ENCODE data around the gene ANO10.
"Not testable (repeated sequence)": the region's sequence is repeated elsewhere in the genome, so short reads cannot be mapped to it uniquely, and the experiment has no call there.

ANO10 gene

DNA sequence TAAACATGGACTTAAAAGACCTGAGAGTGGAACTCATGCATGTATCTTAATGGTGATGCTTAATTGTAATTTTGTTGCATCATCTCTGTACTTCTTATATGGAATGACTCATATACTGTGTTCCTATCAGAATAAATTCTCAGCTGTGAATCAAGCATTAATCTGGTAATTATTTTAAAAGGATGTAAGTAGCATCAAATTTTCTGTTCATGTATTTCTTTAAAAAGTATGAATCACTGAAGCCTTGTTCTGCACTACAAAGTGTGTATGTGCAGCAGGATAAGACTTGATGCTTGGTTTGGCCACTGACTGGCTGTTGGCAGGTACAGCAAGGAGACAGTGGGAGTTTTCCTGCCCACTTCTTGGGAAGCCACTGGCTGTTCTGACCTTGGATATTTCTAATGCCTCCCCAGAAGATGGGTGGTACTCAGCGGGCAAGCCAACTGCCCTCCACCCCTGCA lies 123.9 kb downstream of the ANO10 start:
- Histone ChIP-seq H3K4me1 (ENCODE audit: control insufficient read depth, insufficient read depth, low read length) (no peaks in the 10 kb centered on the region), H3K36me3 (ENCODE audit: control insufficient read depth, insufficient read depth, low read length) (no peaks in the 10 kb centered on the region), H3K27me3 (ENCODE audit: control insufficient read depth, insufficient read depth, low read length) (no peaks in the 10 kb centered on the region), H3K27ac (ENCODE audit: low read length) (no peak overlapping the region), H3K4me3 (ENCODE audit: low read length) (no peak overlapping the region), H3K9me3 (ENCODE audit: control insufficient read depth, insufficient read depth, low read length) (no peaks in the 10 kb centered on the region)
- DNase-seq (ENCODE audit: low read depth, low spot score), result no peak
- WGBS (ENCODE audit: insufficient coverage, insufficient read length), result no CpG with 5 or more reads among the region's 1 CpG

DNA sequence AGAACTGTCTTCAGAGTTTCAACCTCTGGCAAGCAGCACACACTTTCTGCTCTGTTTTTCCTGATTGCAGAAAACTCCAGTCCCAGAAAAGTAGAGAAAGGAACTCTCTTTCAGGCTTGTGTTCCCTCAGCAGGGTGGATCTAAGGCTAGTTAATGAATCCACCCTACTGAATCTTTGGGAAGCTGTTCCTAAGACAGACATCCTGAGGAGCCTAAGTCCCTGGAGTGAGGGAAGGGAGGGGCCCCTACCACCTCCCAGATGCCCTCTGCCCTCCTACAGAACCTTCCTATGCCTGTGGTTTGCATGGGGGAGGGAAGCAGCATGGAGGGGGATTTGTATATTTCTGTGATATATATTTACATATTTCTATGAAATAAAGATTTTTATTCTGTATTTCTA lies 124.4 kb downstream of the ANO10 start:
- H3K4me1 ChIP-seq (ENCODE audit: control insufficient read depth, insufficient read depth, low read length), result no peaks in the 10 kb centered on the region
- no peak overlapping the region for H3K4me3 ChIP-seq (ENCODE audit: low read length)
- H3K9me3 ChIP-seq (ENCODE audit: control insufficient read depth, insufficient read depth, low read length), result no peaks in the 10 kb centered on the region
- H3K27me3 ChIP-seq (ENCODE audit: control insufficient read depth, insufficient read depth, low read length), result no peaks in the 10 kb centered on the region
- H3K27ac ChIP-seq (ENCODE audit: low read length), result no peak overlapping the region
- H3K36me3 ChIP-seq (ENCODE audit: control insufficient read depth, insufficient read depth, low read length), result no peaks in the 10 kb centered on the region
- no peak for DNase-seq (ENCODE audit: low read depth, low spot score)

DNA sequence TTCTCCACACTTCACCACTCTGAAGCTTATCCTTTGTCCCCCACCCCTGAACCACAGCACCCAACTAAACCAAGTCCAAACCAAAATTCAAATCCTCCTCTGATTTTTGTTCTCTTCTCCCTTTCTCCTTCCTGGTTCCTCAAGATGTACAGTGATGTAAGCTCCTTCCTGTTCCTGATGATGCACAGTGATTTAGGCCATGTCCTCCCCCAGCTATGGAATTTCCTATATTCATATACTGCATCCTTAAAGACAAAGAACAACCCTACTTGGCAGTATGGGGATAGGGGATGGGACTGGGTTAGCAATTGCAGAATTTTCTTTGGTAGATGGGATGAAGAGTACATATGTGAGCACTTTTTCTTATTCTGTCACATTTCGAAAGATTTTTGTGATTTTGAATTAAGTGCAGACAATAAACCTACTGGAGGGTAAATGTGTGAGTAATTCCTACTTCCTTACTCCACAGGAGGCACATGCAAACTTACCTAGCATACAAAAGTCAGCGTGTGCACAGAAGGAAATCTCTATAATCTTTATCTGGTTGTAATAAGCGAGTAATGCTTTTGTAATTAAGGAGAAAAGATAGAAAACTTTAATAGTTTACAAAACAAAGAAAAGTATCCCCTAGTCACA lies 125.0 kb downstream of the ANO10 start:
- Histone ChIP-seq H3K27me3 (ENCODE audit: control insufficient read depth, insufficient read depth, low read length) (no peaks in the 10 kb centered on the region), H3K4me3 (ENCODE audit: low read length) (no peak overlapping the region), H3K4me1 (ENCODE audit: control insufficient read depth, insufficient read depth, low read length) (no peaks in the 10 kb centered on the region), H3K36me3 (ENCODE audit: control insufficient read depth, insufficient read depth, low read length) (no peaks in the 10 kb centered on the region), H3K9me3 (ENCODE audit: control insufficient read depth, insufficient read depth, low read length) (no peaks in the 10 kb centered on the region), H3K27ac (ENCODE audit: low read length) (no peak overlapping the region)
- no CpG with 5 or more reads among the region's 3 CpGs for WGBS (ENCODE audit: insufficient coverage, insufficient read length)
- no peak for DNase-seq (ENCODE audit: low read depth, low spot score)

DNA sequence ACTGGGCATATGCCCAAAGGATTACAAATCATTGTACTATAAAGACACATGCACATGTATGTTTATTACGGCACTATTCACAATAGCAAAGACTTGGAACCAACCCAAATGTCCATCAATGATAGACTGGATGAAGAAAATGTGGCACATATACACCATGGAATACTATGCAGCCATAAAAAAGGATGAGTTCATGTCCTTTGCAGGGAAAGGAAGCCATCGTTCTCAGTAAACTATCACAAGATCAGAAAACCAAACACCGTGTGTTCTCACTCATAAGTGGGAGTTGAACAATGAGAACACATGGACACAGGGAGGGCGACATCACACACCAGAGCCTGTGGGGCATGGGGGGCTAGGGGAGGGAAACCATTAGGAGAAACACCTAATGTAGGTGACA lies 128.9 kb downstream of the ANO10 start:
- H3K9me3 ChIP-seq (ENCODE audit: control insufficient read depth, insufficient read depth, low read length); H3K4me3 ChIP-seq (ENCODE audit: low read length); H3K27me3 ChIP-seq (ENCODE audit: control insufficient read depth, insufficient read depth, low read length); DNase-seq (ENCODE audit: low read depth, low spot score); H3K36me3 ChIP-seq (ENCODE audit: control insufficient read depth, insufficient read depth, low read length); H3K4me1 ChIP-seq (ENCODE audit: control insufficient read depth, insufficient read depth, low read length); H3K27ac ChIP-seq (ENCODE audit: low read length): not testable (repeated sequence)
- WGBS (ENCODE audit: insufficient coverage, insufficient read length), result no CpG with 5 or more reads among the region's 4 CpGs

DNA sequence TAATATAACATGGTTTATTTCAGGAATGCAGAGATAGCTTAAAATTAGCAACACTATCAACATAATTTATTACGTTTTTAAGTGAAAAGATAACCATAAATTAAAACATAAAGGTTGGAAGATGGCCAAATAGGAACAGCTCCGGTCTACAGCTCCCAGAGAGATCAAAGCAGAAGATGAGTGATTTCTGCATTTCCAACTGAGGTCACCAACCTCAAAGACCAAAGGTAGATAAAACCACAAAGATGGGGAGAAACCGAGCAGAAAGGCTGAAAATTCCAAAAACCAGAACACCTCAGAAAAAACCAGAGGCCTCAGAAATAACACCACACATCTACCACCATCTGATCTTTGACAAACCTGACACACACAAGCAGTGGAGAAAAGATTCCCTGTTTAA lies 130.0 kb downstream of the ANO10 start:
- H3K27me3 ChIP-seq (ENCODE audit: control insufficient read depth, insufficient read depth, low read length); H3K27ac ChIP-seq (ENCODE audit: low read length); H3K4me1 ChIP-seq (ENCODE audit: control insufficient read depth, insufficient read depth, low read length); DNase-seq (ENCODE audit: low read depth, low spot score); H3K36me3 ChIP-seq (ENCODE audit: control insufficient read depth, insufficient read depth, low read length); H3K4me3 ChIP-seq (ENCODE audit: low read length); H3K9me3 ChIP-seq (ENCODE audit: control insufficient read depth, insufficient read depth, low read length): not testable (repeated sequence)
- no CpG with 5 or more reads among the region's 3 CpGs for WGBS (ENCODE audit: insufficient coverage, insufficient read length)

DNA sequence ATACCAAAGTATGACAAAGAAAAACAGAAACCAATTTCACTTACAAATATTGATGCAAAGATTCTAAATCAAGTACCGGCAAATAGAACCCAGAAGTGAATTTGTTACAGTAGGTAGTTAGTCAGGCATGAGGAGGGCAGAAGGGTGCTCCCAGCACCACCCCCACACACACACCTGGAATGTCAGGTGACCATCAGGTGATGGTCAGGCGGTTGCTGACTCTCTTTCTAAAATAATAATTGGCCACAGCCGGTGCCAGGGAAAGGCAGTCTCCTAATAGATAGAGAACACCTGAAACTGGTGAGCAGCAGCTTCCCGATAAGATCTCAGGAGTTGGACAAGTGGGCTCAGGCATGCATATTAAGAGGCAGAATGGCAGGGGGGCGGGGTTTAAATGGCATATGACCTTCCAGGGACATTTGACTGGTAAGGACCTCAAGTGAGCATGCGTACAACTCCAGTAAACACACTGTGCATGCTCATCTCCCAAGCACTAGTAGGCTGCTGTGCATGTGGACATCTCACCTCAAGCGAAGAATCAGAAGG lies 131.1 kb downstream of the ANO10 start:
- H3K4me1 ChIP-seq (ENCODE audit: control insufficient read depth, insufficient read depth, low read length), result no peaks in the 10 kb centered on the region
- H3K4me3 ChIP-seq (ENCODE audit: low read length), result no peak overlapping the region
- H3K27me3 ChIP-seq (ENCODE audit: control insufficient read depth, insufficient read depth, low read length), result no peaks in the 10 kb centered on the region
- WGBS (ENCODE audit: insufficient coverage, insufficient read length), result no CpG with 5 or more reads among the region's 7 CpGs
- DNase-seq (ENCODE audit: low read depth, low spot score), result no peak
- H3K9me3 ChIP-seq (ENCODE audit: control insufficient read depth, insufficient read depth, low read length), result no peaks in the 10 kb centered on the region
- no peak overlapping the region for H3K27ac ChIP-seq (ENCODE audit: low read length)
- no peaks in the 10 kb centered on the region for H3K36me3 ChIP-seq (ENCODE audit: control insufficient read depth, insufficient read depth, low read length)

DNA sequence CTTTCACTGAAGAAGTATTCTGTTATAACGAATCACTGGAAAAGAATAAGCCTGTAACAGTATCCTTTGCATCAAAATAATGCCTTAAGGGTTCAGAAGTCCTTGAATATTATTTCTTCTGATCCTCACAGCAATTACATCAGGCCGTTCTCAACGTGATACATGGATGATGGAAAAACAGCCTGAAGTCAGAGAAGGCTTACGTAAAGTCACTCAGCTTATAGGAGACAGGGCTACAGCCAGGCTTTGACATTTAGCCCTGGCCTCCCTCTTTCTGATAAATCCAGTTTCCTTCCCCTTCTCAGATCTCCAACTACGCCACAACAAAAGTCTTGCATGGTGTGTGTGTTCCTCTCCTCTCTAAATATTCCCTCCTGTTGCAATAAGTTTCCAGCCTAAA lies 131.9 kb downstream of the ANO10 start:
- H3K27me3 ChIP-seq (ENCODE audit: control insufficient read depth, insufficient read depth, low read length), result no peaks in the 10 kb centered on the region
- no peaks in the 10 kb centered on the region; the same call in 1 of the 2 replicates for H3K36me3 ChIP-seq (ENCODE audit: control insufficient read depth, insufficient read depth, low read length)
- H3K27ac ChIP-seq (ENCODE audit: low read length), result no peak overlapping the region
- H3K4me3 ChIP-seq (ENCODE audit: low read length), result no peak overlapping the region
- no peaks in the 10 kb centered on the region; the same call in 1 of the 2 replicates for H3K4me1 ChIP-seq (ENCODE audit: control insufficient read depth, insufficient read depth, low read length)
- no peak for DNase-seq (ENCODE audit: low read depth, low spot score)
- H3K9me3 ChIP-seq (ENCODE audit: control insufficient read depth, insufficient read depth, low read length), result no peaks in the 10 kb centered on the region
- WGBS (ENCODE audit: insufficient coverage, insufficient read length), result 100% methylated on average over 1 of the region's 5 CpGs

DNA sequence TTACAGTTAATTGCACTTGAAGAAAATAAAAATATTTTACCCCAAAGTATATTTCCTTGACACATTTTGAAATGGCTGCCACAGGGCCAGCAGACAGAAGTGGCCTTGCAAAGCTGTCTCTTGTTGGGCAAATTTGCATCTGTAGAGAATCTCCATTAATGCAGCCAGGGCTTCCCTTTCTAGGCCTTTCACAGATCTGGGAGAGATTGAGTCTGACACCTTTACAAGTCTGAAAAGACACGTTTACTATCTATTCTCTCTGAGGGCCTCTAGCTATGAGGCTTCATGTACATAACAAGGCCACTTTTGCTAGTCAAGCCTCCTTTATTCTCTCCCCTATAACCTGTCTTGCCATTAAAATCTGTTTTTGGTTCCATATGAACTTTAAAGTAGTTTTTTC lies 135.9 kb downstream of the ANO10 start:
- WGBS (ENCODE audit: insufficient coverage, insufficient read length), result no CpG with 5 or more reads among the region's 1 CpG
- DNase-seq (ENCODE audit: low read depth, low spot score), result no peak

DNA sequence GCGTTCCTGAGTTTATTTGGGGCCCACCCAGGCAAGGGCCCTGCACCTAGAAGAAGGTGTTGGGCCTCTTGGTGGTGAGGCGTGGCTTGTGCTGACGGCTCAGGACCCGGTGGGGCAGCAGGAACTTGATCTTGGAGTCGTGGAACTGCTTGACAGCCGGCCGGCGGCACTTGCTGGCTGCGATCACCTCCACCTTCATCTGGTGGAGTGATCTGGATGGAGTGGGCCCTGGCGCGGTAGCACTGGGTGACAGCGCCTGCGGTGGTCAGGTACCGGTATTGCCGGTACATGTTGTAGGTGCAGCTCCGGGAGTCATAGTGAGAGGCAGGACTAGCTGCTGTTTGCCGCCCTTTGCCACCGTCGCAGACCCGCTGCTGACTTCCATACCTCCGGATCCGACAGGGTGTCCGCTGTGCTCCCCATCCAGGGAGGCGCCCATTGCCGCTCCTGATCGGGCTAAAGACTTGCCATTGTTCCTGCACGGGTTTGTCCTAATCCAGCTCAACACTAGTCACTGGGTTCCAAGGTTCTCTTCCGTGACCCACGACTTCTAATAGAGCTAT lies 136.8 kb downstream of the ANO10 start:
- Histone ChIP-seq H3K4me1 (ENCODE audit: control insufficient read depth, insufficient read depth, low read length) (peaks cover 2% of the 10 kb centered on the region; the same call in 1 of the 2 replicates), H3K9me3 (ENCODE audit: control insufficient read depth, insufficient read depth, low read length) (no peaks in the 10 kb centered on the region), H3K4me3 (ENCODE audit: low read length) (no peak overlapping the region), H3K27me3 (ENCODE audit: control insufficient read depth, insufficient read depth, low read length) (peaks cover 3% of the 10 kb centered on the region), H3K36me3 (ENCODE audit: control insufficient read depth, insufficient read depth, low read length) (no peaks in the 10 kb centered on the region; the same call in 1 of the 2 replicates), H3K27ac (ENCODE audit: low read length) (no peak overlapping the region)
- DNase-seq (ENCODE audit: low read depth, low spot score), result no peak
- WGBS (ENCODE audit: insufficient coverage, insufficient read length), result no CpG with 5 or more reads among the region's 29 CpGs

More for the DNA sequence above, 135.9 kb downstream of the ANO10 start:
- no peaks in the 10 kb centered on the region; the same call in 1 of the 2 replicates for H3K36me3 ChIP-seq (ENCODE audit: control insufficient read depth, insufficient read depth, low read length)
- H3K9me3 ChIP-seq (ENCODE audit: control insufficient read depth, insufficient read depth, low read length), result no peaks in the 10 kb centered on the region
- no peaks in the 10 kb centered on the region; the same call in 1 of the 2 replicates for H3K4me1 ChIP-seq (ENCODE audit: control insufficient read depth, insufficient read depth, low read length)
- no peak overlapping the region for H3K27ac ChIP-seq (ENCODE audit: low read length)
- no peak overlapping the region for H3K4me3 ChIP-seq (ENCODE audit: low read length)
- no peaks in the 10 kb centered on the region for H3K27me3 ChIP-seq (ENCODE audit: control insufficient read depth, insufficient read depth, low read length)

DNA sequence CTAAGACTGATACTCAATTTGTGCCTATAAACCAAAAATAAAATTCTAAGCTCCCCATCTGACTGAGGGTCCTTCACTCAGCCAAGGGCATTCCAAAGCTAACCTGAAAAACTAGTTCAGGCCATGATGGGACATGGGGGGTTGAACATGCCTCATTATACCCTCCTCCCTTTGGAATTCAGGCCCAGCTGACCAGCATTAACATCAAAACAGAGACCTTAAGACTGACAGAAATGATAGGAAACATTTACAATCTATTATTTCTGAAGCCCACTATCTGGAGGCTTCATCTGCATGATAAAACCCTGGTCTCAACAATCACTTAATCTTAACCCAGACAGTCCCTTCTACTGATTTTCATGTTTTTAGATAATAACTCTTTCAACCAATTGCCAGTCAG lies 140.4 kb downstream of the ANO10 start:
- Histone ChIP-seq H3K4me1 (ENCODE audit: control insufficient read depth, insufficient read depth, low read length) (peaks cover 2% of the 10 kb centered on the region; the same call in 1 of the 2 replicates), H3K27me3 (ENCODE audit: control insufficient read depth, insufficient read depth, low read length) (peaks cover 9% of the 10 kb centered on the region), H3K4me3 (ENCODE audit: low read length) (no peak overlapping the region), H3K36me3 (ENCODE audit: control insufficient read depth, insufficient read depth, low read length) (no peaks in the 10 kb centered on the region; the same call in 1 of the 2 replicates), H3K9me3 (ENCODE audit: control insufficient read depth, insufficient read depth, low read length) (no peaks in the 10 kb centered on the region), H3K27ac (ENCODE audit: low read length) (no peak overlapping the region)
- DNase-seq (ENCODE audit: low read depth, low spot score), result peak; percentile 27

DNA sequence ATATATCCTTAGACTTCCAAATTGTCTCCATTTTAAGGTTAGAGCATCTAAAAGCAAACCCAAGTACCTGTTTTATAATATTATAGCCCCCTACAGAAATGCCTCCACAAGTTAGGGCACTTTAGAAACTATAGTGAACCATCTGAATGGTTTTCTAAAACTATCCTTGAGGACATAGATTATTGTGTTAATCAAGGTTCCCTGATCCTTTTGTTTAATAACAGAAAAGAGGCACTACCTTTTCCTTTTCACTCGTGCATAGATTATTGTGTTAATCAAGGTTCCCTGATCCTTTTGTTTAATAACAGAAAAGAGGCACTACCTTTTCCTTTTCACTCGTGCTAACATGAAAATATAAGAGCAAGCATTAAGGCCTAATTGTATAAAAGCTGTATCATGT lies 143.0 kb downstream of the ANO10 start:
- not testable (repeated sequence) for H3K36me3 ChIP-seq (ENCODE audit: control insufficient read depth, insufficient read depth, low read length); H3K27ac ChIP-seq (ENCODE audit: low read length); H3K4me1 ChIP-seq (ENCODE audit: control insufficient read depth, insufficient read depth, low read length); H3K9me3 ChIP-seq (ENCODE audit: control insufficient read depth, insufficient read depth, low read length); DNase-seq (ENCODE audit: low read depth, low spot score); H3K27me3 ChIP-seq (ENCODE audit: control insufficient read depth, insufficient read depth, low read length); H3K4me3 ChIP-seq (ENCODE audit: low read length)
- WGBS (ENCODE audit: insufficient coverage, insufficient read length), result no CpG with 5 or more reads among the region's 2 CpGs
